HL-60 (cell line): ENCODE measurements around the gene SPIB.

Experiments
- POLR2AphosphoS5 ChIP-seq: IDR thresholded peaks from 2 replicates; pipeline ENCODE4 v1.6.1; 2012; ENCODE audit warnings: low read depth
- TF ChIP-seq, protein P1 (sequence below): IDR thresholded peaks from one replicate; pipeline ENCODE4 v1.5.1; 2011; ENCODE audit warnings: low read length, control low read depth, inconsistent platforms; ENCODE audit not compliant: insufficient read depth

DNA sequence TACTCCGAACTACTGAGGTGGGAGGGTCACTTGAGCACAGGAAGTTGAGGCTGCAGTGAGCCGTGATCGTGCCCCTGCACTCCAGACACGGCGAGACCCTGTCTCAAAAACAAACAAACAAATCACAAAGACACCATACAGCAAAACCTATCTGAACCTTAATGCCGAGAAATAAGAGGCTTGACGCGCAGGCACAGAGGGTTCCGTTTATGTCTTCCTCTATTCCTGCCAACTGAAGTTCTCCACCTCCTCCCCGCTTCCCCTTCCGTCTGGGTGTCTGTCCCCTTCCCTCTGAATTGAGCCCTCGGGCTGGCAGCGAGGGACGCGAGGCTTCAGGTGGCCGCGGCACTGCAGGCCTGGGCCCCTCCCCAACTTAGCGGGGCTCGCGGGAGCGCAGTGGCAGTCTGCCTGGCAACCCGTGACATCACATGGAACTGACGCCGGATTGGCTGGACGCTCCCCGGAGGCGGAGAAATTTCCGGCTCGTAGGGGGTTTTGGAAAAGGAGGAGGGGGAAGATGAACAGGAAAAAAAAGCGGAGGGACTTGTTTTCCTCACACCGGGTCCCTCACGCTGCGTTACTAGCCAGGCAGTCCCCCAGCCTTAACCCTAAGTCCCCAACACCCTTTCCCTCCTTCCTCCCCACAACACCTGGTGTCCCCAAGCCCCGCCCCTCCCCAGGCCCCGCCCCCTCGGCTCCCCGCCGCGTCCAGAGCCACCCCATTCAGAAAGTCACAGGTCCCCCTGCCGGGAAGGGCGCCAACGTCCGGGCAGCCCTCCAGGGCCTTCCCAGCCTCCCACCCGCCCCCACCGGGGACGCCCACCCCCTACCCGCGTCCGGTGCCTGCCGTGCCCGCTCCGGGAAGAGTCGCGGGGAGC, 12.8 kb downstream of the SPIB start:
- TF ChIP-seq, protein P1, sequence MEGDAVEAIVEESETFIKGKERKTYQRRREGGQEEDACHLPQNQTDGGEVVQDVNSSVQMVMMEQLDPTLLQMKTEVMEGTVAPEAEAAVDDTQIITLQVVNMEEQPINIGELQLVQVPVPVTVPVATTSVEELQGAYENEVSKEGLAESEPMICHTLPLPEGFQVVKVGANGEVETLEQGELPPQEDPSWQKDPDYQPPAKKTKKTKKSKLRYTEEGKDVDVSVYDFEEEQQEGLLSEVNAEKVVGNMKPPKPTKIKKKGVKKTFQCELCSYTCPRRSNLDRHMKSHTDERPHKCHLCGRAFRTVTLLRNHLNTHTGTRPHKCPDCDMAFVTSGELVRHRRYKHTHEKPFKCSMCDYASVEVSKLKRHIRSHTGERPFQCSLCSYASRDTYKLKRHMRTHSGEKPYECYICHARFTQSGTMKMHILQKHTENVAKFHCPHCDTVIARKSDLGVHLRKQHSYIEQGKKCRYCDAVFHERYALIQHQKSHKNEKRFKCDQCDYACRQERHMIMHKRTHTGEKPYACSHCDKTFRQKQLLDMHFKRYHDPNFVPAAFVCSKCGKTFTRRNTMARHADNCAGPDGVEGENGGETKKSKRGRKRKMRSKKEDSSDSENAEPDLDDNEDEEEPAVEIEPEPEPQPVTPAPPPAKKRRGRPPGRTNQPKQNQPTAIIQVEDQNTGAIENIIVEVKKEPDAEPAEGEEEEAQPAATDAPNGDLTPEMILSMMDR, result no peak
- no peak for TF ChIP-seq POLR2AphosphoS5
